Measurements from ENCODE around the gene NLGN4X.
"Not testable (repeated sequence)": the region's sequence is repeated elsewhere in the genome, so short reads cannot be mapped to it uniquely, and the experiment has no call there.

The NLGN4X gene

DNA sequence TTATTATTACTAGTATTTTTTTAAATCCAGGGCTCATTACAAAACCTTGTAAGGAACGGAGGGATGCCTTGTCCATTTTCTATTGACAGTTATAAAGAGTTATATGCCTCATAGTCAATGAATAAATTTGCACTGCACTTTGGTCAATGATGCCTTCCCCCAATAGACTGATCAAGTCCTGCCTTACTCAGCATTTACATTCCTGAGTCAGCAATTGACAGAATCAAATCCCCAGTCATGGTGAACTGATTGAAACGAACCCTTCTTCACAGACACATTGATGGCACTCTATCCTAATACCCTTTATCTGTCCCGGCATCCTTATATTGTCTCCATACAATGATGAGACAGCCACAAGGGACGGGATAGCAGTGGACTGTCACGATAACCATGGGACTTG is 213.2 kb downstream of the NLGN4X start:
- no peak for DNase-seq (ENCODE audit: low read depth in 2 of 3, low spot score in 1 of 3)

GRCh38 chrX:6012357-6012756 is 216.3 kb downstream of the NLGN4X start:
- DNase-seq (ENCODE audit: low read depth in 2 of 3, low spot score in 1 of 3) = no peak

GRCh38 chrX:6005856-6006255 is 222.8 kb downstream of the NLGN4X start:
- DNase-seq (ENCODE audit: low read depth in 2 of 3, low spot score in 1 of 3) = no peak

GRCh38 chrX:6004529-6004928 is 224.1 kb downstream of the NLGN4X start:
- DNase-seq (ENCODE audit: low read depth in 2 of 3, low spot score in 1 of 3) = no peak

DNA sequence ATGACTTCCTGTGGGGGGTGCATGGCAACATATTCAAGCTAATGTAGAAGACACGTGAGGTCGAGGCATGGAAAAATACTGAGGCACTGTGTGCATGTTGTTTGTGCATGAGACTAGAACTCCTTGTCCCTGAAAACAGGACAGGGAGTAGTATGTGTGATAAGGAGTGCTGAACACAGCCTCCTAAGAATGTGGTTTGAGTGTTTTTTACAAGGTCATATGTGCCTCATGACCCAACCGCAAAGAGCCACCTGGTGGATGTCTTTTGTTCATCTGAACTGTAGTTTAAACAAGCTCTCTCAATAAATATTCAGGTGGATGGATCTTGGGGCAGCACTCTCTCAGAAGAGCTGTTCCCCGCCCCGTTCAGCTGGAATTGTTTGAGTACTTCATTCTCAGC is 226.6 kb downstream of the NLGN4X start:
- no peak for DNase-seq (ENCODE audit: low read depth in 2 of 3, low spot score in 1 of 3)

- no peak for DNase-seq (ENCODE audit: low read depth in 2 of 3, low spot score in 1 of 3)
These were observed 229.8 kb downstream of the NLGN4X start for GRCh38 chrX:5998901-5999300.

GRCh38 chrX:5998456-5998855 is 230.2 kb downstream of the NLGN4X start:
- DNase-seq (ENCODE audit: low read depth in 2 of 3, low spot score in 1 of 3) = no peak

GRCh38 chrX:5991393-5991792 is 237.3 kb downstream of the NLGN4X start:
- no peak for DNase-seq (ENCODE audit: low read depth in 2 of 3, low spot score in 1 of 3)

- no peak for DNase-seq (ENCODE audit: low read depth in 2 of 3, low spot score in 1 of 3)
These were observed 249.3 kb downstream of the NLGN4X start for GRCh38 chrX:5979338-5979737.

GRCh38 chrX:5976332-5976731 is 252.3 kb downstream of the NLGN4X start:
- DNase-seq (ENCODE audit: low read depth in 2 of 3, low spot score in 1 of 3) = no peak

DNA sequence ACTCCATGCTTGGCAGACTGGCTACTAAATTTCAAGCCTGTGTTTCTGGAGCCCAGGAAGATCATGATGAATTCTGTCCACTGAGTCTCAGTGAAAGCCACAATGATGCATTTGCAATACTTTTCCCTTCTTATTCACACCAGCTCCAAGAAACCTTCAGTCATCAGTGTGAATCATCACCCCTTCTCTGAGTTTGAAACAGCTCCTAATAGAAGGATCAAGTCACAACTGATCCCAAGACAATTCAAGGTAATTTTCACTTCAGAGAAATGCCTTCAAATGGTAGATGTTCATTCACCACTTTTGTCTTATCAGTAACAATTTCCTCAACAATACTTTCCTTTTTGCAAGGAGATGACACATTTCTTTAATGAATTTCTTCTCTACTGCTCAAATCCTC is 257.4 kb downstream of the NLGN4X start:
- no peak for DNase-seq (ENCODE audit: low read depth in 2 of 3, low spot score in 1 of 3)

GRCh38 chrX:5965406-5965805 is 263.3 kb downstream of the NLGN4X start:
- no peak for DNase-seq (ENCODE audit: low read depth in 2 of 3, low spot score in 1 of 3)

- no peak for DNase-seq (ENCODE audit: low read depth in 2 of 3, low spot score in 1 of 3)
These were observed 269.4 kb downstream of the NLGN4X start for GRCh38 chrX:5959286-5959685.

DNA sequence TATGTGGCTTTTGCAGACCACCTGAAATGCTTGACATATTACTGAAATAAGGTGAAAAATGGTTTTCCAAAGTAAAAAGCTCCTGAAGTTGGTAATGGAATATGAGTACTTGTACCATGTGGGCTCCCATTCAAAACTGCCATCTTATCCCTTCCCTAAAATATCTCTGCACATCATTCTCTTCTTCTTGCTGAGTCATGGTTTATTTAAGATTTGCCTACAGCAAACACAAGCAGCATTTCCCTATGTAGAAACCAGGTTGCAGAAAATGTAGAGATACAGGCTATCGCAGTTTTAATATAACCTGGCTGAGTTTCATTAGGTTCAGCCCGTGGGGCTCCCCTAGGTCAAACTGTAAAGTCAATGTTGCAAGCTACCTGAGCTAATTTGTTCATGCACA is 270.1 kb downstream of the NLGN4X start:
- no peak for DNase-seq (ENCODE audit: low read depth in 2 of 3, low spot score in 1 of 3)

DNA sequence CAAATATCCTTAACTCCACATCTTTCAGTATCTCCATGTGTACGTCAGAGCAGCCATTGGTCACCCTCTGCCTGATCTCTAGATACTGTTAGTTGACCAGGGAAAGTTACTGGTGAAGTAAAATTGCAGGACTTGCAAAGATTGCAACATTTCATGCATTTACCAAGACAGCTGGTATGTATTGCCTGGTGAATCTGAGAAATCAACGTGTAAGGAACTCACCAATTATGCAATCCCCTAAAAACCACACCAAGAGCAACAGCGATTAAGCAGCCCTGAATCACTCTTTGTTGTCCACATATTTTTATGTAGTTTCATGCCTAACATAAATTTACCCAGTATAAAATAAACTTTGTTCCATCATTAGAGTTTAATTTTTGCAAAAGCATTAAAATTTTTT is 271.2 kb downstream of the NLGN4X start:
- no peak for DNase-seq (ENCODE audit: low read depth in 2 of 3, low spot score in 1 of 3)

DNA sequence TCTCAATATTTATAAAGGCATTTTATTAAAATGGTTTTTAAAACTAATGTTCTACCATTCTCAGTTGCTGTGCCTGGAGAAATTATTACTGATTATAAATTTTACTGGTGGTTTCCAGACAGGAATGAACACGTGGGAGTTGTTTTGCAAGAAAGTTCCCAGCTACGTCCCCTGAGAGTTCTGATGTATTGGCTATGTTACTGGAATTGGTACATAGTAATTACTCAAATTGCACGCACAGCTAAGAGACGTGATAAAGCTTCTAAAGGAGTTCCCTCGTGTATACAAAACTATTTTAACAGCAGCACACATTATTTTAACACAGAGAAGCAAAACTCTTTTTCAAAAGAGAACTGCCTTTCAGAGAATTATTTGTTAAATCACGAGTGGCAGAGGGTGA is 292.2 kb downstream of the NLGN4X start:
- no peak for DNase-seq (ENCODE audit: low read depth in 2 of 3, low spot score in 1 of 3)

DNA sequence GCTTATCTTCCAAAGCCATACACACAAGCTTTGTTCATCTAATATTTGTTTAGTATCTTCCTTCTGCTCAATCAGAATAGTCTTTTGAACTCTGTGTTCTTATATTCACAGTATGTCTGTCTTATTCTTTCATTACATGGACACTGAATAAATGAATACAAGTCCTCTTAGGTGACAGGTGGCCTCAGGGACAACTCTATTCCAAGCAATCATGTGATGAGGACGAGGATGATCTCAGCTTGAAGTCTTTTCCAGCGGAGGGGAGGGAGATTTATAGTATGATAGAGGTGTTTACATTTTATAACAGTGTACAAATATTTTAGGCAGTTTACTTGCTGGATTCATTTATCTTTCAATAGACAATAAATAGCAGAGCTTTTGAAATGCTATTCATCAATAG is 300.4 kb downstream of the NLGN4X start:
- no peak for DNase-seq (ENCODE audit: low read depth in 2 of 3, low spot score in 1 of 3)

- no peak for DNase-seq (ENCODE audit: low read depth in 2 of 3, low spot score in 1 of 3)
These were observed 311.7 kb downstream of the NLGN4X start for GRCh38 chrX:5916945-5917344.

DNA sequence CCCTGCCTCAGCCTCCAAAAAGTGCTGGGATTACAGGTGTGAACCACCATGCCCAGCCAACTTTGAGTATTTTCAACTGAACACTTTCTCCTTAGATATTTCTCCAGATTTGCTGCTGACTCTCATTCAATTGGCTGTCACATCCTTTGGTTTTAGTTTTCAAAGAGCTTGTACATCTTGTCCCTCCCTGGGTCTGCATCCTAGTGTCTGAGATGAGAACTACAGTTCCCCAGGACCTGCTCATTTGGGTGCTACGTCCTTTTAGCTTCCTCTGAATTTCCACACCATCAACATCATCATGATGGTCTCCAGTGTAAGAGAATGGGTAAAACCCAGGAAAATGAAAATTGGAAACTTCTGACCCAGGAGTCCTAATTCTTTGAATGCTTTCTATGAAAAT is 312.9 kb downstream of the NLGN4X start:
- no peak for DNase-seq (ENCODE audit: low read depth in 2 of 3, low spot score in 1 of 3)

DNA sequence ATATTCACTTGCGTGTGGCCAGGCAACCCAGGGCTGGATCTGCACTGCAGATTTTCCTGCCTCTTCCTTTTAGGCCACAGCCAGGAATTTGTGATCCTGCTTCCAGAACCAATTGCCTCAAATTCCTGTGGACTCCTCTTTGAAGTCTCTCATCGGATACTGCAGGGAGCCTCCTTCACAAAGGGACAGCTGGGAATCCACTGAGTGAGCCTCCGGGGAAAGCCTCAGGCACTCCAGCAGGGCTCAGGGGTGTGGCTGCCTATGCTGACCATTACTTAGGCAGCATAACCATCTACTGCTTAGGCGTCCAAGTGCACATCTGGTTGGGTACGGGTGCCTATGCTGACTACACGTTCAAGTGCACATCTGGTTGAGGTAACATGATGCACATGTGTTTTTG is 321.5 kb downstream of the NLGN4X start:
- DNase-seq (ENCODE audit: low read depth in 2 of 3, low spot score in 1 of 3) = no peak

- DNase-seq (ENCODE audit: low read depth in 2 of 3, low spot score in 1 of 3) = not testable (repeated sequence)
These were observed 325.0 kb downstream of the NLGN4X start for GRCh38 chrX:5903586-5904190.

- DNase-seq (ENCODE audit: low read depth in 2 of 3, low spot score in 1 of 3) = no peak
These were observed 330.2 kb downstream of the NLGN4X start for GRCh38 chrX:5898463-5898862.

DNA sequence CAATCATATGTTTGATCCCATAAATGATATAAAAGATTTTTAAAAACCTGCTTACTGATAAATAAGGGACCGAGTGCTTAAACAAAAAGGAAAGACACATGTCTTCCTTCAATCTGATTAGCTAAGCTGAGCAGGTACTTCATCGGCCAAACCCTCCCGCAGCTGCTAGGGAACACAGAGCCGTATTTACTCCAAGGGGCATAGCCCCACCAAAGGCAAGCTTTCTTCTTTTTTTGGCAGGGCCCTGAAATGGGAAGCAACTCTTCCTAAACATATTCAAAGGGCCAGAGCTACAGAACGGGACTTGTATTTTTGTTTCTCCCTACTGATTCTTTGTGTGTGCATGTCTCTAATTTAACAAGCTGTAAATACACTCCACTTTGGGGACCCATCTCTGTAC is 337.3 kb downstream of the NLGN4X start:
- DNase-seq (ENCODE audit: low read depth in 2 of 3, low spot score in 1 of 3) = no peak
